ENCODE results near the gene KRT34.
"Not testable (repeated sequence)": the region's sequence is repeated elsewhere in the genome, so short reads cannot be mapped to it uniquely, and the experiment has no call there.

The KRT34 gene

GRCh38 chr17:41366070-41366469 is 16.0 kb downstream of the KRT34 start:
- no peak for DNase-seq (ENCODE audit: low spot score)

- no peak for DNase-seq (ENCODE audit: low spot score)
Observed at GRCh38 chr17:41363881-41364280, 18.2 kb downstream of the KRT34 start.

GRCh38 chr17:41360296-41360995 is 21.7 kb downstream of the KRT34 start:
- DNase-seq (ENCODE audit: low spot score), result peak; percentile 14

GRCh38 chr17:41354536-41354935 is 27.6 kb downstream of the KRT34 start:
- DNase-seq (ENCODE audit: low spot score), result no peak

- no peak for DNase-seq (ENCODE audit: low spot score)
Observed at GRCh38 chr17:41352597-41353366, 29.3 kb downstream of the KRT34 start.

GRCh38 chr17:41351177-41351576 is 30.9 kb downstream of the KRT34 start:
- DNase-seq (ENCODE audit: low spot score), result no peak

GRCh38 chr17:41350381-41350878 is 31.7 kb downstream of the KRT34 start, which contains the start of gene KRT33A:
Gene KRT33A (minus strand): TSS chr17:41350828. CDS start chr17:41350767, 61 bp downstream.
- not testable (repeated sequence) for DNase-seq (ENCODE audit: low spot score)

- no peak for DNase-seq (ENCODE audit: low spot score)
Observed at GRCh38 chr17:41347869-41348760, 34.0 kb downstream of the KRT34 start.

GRCh38 chr17:41346421-41346820 is 35.7 kb downstream of the KRT34 start:
- not testable (repeated sequence) for DNase-seq (ENCODE audit: low spot score)

- no peak for DNase-seq (ENCODE audit: low spot score)
Observed at GRCh38 chr17:41345992-41346391, 36.1 kb downstream of the KRT34 start.

GRCh38 chr17:41343029-41343428 is 39.1 kb downstream of the KRT34 start:
- no peak for DNase-seq (ENCODE audit: low spot score)

- DNase-seq (ENCODE audit: low spot score), result no peak
Observed at GRCh38 chr17:41340934-41341861, 40.9 kb downstream of the KRT34 start.

- DNase-seq (ENCODE audit: low spot score), result no peak
Observed at GRCh38 chr17:41340494-41340893, 41.6 kb downstream of the KRT34 start.

- no peak for DNase-seq (ENCODE audit: low spot score)
Observed at GRCh38 chr17:41339571-41340172, 42.4 kb downstream of the KRT34 start.

GRCh38 chr17:41338961-41339485 is 43.1 kb downstream of the KRT34 start:
- DNase-seq (ENCODE audit: low spot score), result no peak

- no peak for DNase-seq (ENCODE audit: low spot score)
Observed at GRCh38 chr17:41335747-41336146, 46.4 kb downstream of the KRT34 start.

GRCh38 chr17:41334385-41335305 is 47.5 kb downstream of the KRT34 start:
- no peak for DNase-seq (ENCODE audit: low spot score)

GRCh38 chr17:41333836-41334235 is 48.3 kb downstream of the KRT34 start:
- no peak for DNase-seq (ENCODE audit: low spot score)

- no peak for DNase-seq (ENCODE audit: low spot score)
Observed at GRCh38 chr17:41333098-41333497, 49.0 kb downstream of the KRT34 start.

Data from hepatic stellate cell (primary cell).